ENCODE data around the gene SLC37A4.
"Not testable (repeated sequence)": the region's sequence is repeated elsewhere in the genome, so short reads cannot be mapped to it uniquely, and the experiment has no call there.

The SLC37A4 gene

DNA sequence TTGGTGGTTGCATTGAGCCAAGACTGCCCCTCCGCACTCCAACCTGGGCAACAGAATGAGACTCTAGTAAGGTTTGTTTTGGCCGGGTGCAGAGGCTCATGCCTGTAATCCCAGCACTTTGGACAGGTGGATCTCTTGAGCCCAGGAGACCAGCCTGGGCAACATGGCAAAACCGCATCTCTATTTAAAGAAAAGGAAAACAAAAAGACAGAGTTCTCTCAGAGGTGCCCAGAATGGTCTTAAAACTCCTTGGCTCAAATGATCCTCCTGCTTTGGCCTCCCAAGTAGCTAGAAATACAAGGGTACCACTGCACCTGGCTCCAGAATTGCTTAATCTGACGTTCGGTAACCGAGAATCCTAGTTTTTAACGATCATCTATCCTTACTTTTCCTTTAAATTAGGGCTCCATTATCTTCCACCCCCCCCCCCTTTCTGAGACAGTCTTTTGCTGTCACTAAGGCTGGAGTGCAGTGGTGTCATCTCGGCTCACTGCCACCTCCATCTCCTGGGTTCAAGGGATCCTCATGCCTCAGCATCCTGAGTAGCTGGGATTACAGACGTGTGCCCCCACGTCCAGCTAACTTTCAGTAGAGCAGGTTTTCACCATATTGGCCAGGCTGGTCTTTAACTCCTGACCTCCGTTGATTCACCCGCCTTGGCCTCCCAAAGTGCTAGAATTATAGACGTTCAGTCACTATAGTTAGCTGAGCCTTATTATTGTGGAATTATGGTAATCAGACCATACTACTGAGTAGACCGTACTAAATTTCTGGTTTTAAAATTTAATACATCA lies 14.3 kb downstream of the SLC37A4 start:
- FAIRE-seq = no peak

DNA sequence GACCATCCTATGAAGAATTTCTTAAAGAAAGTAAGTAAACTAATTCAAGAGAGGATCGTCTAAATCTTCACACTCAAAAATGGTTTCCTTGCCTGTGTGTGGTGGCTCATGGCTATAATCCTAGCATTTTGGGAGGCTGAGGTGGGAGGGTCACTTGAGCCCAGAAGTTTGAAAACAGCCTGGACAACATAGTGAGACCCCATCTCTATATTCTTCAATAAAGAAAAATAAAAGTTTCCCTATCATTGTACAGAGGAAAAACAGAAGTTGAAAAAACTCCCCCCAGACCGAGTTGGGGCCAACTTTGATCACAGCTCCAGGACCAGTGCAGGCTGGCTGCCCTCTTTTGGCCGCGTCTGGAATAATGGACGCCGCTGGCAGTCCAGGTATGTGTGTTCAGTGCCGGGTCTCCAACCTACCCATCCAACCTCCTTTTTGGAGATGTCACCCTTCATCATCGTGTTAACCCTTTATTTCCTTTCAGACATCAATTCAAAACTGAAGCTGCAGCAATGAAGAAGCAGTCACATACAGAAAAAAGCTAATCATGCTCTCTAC lies 15.5 kb downstream of the SLC37A4 start:
- FAIRE-seq = no peak

DNA sequence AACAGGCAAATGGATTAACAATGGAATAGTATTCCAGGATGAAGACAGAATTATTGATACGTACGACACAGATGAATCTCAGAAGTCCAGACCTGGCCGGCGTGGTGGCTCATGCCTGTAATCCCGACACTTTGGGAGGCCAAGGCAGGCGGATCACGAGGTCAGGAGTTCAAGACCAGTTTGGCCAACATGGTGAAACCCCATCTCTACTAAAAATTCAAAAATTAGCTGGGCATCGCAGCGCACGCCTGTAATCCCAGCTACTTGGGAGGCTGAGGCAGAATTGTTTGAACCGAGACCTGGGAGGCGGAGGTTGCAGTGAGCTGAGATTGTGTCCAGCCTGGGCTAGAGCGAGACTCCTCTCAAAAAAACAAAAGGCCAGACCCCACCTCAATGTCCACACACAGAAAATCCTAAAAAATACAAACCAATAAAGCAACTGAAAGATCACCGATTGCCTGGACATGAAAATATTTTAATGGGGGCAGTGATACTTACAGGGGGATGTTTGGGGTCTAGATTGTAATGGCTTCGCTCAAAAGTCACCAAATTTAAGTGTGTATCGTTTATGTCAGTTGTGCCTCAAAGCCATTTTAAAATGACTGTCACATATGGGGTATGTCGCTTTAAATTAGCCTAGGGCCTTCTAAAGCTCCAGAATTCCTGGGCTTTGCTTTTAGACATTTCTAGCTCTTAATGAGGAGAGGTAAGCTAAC lies 16.3 kb downstream of the SLC37A4 start:
- FAIRE-seq = no peak

DNA sequence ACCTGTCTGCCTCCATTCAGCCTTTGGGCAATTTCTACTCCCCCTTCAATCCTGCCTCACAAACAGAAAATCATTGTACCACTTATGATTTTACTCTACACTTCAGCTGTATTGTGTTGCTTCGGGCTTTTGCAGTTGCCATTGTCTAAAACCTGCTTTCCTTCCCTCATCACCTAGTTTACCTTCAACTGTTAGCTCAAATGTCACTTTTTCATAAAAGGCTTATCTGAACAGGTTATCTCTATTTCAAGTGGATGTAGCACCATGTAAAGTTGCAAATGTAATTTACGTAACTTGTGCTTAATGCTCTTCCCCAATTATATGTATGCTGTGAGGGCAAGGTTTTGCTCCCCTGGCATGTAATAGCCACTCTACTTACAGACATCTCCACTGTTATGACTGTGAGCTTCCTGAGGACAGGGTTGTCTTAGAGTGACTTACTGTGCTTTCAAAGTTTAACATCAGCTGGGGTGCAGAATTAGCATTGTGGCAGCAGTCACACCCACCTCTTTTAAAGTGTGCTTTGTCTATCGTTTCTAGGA lies 18.0 kb downstream of the SLC37A4 start:
- FAIRE-seq = no peak

DNA sequence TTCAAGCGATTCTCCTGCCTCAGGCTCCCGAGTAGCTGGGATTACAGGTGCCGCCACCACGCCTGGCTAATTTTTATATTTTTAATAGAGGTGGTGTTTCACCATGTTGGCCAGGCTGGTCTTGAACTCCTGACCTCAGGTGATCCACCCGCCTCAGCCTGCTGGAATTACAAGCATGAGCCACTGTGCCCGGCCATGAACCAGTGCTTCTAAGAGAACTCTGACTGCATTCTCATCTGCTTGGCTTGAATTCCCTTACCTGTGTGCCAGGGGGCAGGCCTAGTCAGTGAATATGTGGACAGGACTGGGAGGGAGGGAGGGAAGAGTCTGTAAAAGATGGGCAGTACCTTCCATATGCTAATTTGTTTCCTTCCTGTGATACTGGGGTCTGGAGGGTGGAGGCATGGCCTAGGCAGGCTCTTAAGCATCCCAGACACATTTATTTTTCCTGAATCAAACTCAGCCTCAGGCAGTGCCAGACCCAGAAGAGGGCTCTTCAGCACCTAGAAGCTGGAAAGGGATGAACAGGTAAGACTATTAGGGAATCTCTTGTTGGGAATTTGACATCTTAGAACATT lies 19.1 kb downstream of the SLC37A4 start:
- FAIRE-seq = no peak

DNA sequence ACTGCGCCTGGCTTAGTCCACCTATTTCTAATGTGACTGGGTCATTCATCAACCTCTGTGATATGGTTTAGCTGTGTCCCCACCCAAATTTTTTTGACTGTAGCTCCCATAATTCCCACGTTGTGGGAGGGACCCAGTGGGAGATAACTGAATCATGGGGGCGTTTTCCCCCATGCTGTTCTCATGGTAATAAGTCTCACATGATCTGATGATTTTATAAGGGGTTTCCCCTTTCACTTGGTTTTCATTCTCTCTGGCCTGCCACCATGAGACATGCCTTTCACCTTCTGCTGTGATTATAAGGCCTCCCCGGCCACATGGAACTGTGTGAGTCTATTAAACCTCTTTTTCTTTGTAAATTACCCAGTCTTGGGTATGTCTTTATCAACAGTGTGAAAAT lies 24.0 kb downstream of the SLC37A4 start:
- FAIRE-seq = no peak

DNA sequence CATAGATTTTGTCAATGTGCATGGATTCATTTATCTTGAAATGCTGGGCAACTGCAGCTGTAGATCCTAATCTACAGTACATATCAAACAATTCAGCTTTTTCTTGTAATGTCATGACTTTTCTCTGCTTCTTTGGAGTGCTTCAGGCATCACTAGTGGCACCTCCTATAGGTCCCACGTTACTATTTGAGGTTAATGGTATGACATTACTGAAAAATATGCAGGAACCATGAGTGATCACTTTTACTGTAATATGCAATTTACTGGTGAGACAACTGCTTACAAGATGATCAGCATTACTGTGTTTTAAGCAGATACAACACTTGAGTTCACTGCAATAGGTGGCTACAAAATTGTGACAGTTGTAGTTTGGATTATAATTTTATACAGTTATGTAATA lies 29.8 kb downstream of the SLC37A4 start:
- FAIRE-seq = no peak

DNA sequence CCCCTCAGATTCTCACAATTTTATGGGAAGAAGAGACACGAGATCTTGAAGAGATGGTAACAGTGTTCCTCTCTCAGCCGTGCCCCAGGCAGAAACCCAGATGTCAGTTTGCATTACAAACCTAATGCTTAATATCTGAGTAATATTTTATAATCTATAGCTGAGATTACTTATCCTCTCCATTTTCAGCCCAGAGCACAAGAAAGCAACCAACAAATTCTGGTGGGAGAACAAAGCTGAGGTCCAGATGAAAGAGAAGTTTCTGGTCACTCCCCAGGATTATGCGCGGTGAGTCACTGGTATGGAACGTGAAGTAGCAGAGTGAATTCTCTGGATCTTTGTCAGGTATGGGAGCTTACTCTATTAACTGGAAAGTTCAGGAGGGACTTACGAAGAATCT lies 31.9 kb downstream of the SLC37A4 start:
- FAIRE-seq = no peak

DNA sequence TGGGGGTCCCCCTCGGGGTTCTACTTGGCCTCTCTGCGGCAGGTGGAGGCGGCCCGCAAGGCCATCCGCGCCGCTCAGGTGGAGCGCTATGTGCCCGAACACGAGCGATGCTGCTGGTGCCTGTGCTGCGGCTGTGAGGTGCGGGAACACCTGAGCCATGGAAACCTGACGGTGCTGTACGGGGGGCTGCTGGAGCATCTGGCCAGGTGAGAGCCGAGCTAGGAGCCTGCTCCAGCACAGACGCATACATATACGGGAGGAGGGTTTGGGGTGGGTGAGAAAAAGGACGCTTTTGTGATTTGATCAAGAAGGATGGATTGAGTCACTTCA lies 32.3 kb downstream of the SLC37A4 start:
- FAIRE-seq = no peak

DNA sequence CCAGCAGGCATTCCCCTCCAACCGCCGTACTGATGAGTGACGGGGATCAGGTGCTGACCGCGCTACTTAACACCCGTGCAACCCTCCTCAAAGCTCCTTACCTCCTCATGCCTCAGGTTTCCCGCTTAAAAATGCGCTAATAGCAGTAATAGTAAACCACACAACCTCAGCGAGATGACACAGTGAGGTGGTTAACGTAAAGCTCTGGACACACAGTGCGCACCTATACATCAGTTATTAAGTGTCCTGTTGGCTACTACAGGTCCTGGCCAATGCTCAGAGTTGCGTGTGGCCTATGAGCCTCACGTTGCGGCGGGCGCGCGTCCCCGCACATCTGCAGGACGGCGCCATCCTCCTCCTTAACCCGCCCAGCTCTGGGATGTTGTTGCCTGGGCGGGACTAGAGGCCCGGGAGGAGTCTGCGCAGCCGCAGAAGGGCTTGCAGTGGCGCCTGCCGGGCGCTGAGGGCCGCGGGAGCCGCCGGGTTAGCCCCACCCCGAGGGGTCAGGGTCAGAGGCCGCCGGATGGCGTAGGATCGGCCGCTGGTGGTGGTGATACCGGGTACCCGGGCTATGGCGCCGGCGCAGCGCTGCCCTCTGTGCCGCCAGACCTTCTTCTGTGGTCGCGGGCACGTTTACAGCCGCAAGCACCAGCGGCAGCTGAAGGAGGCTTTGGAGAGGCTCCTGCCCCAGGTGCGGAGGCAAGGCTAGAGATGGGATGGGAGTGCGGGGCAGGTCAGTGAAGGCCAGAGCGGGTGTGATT lies 32.9 kb downstream of the SLC37A4 start, which contains the start of gene CENATAC:
TSS of gene CENATAC (plus strand) at position 512 of the 761 bp plus-strand sequence. CDS start at position 572, 60 bp downstream.
- FAIRE-seq = no peak

DNA sequence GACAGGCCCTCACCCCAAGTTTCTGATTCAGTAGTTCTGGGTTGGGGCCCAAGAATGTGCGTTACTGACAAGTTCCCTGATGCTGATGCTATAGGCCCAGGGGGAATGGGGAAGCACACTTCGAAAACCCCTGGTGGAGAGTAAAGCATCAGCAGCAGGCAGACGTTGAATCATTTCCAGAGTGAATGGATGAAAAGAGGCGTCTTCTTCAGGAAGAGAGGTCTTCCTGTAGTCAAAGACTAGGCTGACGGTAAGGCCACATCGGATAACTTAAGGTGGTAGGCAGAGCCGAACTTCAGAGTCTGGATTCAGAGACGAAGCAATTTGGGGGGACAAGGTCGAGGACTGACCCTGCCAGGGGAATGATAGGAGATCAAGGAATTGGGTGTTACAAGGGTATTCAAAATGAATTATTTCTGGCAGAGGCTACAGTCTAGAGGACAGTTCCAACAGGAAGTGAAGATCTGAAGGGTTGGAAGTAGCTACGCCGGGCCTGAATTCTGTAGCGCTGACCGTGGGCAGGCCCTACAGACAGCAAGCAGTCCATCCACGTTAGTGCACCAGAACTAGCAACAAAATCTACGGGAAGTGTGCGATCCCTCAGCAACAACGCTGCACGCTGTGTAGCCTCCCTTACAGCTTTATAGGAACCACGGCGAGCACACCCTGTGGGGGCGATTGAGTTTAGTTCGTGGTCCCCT lies 33.6 kb downstream of the SLC37A4 start:
- no peak for FAIRE-seq

DNA sequence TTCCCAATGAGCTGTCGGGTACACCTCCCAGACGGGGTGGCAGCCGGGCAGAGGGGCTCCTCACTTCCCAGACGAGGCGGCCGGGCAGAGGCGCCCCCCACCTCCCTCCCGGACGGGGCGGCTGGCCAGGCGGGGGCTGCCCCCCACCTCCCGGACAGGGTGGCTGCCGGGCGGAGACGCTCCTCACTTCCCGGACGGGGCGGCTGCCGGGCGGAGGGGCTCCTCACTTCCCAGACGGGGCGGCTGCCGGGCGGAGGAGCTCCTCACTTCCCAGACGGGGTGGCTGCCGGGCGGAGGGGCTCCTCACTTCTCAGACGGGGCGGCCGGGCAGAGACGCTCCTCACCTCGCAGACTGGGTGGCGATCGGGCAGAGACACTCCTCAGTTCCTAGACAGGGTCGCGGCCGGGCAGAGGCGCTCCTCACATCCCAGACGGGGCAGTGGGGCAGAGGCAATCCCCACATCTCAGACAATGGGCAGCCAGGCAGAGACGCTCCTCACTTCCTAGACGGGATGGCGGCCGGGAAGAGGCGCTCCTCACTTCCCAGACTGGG lies 39.1 kb downstream of the SLC37A4 start:
- FAIRE-seq = not testable (repeated sequence)

DNA sequence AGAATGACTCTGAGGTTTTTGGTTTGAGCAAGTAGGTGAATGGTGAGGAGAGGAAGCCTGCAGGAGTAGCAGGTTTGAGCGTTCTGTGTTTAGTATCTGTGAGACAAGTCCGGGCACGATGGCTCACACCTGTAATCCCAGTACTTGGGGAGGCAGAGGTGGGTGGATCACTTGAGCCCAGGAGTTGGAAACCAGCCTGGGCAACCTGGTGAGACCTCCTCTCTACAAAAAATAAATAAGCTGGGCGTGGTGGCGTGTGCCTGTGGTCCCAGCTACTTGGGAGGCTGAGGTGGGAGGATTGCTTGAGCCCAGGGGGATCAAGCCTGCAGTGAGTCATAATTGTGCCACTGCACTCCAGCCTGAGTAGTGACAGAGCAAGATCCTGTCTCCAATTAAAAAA lies 42.4 kb downstream of the SLC37A4 start:
- no peak for FAIRE-seq

DNA sequence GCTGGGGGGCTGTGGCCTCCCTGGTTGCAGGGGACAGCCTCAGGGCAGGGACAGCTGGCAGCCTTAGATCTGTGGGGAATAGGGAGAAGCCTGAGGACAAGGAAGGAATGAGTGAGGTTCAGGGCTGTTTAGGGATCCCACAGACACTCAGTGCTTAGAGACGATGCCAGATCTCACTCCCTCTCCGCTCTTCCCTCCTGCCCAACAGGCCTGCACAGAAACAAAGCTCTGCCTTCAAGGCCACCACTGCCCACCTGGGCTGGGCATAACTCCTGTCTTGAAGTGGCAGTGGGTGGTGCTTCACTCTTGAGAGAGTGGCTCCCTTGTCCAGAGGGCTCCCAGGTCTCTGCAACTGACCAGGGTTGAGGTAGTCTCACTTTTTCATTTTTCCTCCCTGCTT lies 45.9 kb downstream of the SLC37A4 start:
- FAIRE-seq = no peak

DNA sequence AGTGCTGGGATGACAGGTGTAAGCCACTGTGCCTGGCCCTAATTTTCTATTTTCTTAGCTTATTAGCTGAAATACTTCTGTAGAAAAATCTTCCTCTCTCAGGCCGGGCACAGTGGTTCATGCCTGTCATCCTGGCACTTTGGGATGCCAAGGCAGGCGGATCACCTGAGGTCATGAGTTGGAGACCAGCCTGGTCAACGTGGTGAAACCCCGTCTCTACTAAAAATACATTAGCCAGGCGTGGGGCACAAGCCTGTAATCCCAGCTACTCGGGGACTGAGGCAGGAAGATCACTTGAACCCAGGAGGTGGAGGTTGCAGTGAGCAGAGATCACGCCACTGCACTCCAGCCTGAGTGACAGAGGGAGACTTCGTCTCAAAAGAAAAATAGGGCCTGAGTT lies 46.3 kb downstream of the SLC37A4 start:
- not testable (repeated sequence) for FAIRE-seq

DNA sequence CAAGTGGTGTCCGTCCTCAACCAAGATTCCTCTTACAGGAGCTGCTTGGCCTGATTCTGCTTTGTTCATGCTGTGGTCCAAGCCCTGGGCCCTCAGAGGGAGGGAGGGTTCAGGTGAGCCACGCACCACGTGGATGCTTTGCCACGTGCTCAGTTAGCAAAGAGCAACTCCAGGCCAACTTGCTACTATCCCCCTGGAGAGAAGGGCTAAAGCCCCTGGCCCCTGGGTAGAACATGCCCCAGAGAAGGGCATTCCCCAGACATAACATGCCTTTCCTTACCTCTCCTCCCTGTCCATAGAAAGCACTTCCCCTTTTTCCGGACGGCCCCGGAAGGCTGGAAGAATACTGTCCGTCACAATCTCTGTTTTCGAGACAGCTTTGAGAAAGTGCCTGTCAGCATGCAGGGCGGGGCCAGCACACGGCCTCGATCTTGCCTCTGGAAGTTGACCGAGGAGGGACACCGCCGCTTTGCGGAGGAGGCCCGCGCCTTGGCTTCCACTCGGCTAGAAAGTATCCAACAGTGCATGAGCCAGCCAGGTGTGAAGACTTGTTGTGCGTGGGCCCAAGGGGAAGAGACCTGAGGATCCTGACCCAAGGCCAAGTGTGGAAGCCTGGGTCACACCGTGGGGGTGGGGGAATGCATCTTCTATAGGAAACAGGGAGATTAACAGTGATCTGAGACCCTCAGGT lies 50.3 kb downstream of the SLC37A4 start:
- no peak for FAIRE-seq

DNA sequence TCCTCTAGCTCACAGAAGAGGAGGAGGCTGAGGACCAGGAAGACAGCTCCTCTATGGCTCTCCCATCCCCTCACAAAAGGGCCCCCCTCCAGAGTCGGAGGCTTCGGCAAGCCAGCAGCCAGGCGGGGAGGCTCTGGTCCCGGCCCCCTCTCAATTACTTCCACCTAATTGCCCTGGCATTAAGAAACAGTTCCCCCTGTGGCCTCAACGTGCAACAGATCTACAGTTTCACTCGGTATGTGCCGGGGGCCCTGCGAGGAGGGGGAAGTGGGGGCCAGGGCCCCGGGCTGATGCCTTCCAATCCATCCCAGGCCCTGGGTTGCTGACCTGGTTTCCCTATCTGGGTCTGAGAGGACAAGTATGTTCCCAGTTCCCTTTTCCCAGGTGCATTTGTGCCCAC lies 51.2 kb downstream of the SLC37A4 start:
- FAIRE-seq = no peak

DNA sequence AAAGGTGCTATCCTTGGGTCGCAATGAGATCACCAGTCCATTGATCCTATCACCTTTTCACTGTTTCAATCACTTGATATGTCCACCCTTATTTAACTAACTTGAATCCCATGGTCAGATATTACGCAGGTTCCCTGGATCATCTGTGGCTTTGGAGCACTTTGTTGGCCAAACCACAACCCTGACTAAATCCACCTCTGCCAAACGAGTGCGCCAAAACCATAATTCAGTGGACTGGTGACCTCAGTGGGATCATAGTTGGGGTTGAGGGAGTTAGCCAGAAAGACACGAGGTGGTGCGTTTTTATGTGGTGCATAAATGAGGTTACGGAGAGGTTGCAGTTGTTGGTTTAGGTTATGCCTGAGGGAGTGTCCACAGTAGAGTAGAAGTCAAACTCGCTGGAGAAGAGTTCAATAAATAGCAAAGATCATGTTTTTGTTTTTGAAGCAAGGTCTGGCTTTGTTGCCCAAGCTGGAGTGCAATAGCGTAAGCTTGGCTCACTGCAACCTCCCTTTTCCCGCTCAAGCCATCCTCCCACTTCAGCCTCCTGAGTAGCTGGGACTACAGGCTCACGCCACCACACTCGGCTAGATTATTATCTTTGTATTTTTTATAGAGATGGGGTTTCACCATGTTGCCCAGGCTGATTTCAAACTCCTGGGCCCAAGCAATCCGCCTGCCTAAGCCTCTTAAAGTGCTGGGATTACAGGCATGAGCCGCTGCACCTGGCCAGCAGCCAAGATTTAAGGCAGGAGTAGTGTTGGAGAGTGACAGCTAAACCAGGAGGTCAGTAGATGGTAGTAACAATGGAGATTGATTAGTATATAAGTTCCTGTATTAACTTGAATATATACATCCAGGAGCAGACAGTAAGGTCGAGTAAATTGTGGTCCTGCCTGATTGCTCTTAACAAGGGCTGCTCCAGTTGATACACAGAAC lies 54.6 kb downstream of the SLC37A4 start:
- no peak for FAIRE-seq

Data from TTC549 (cell line).